ENCODE measurements around the gene FLACC1.

Gene FLACC1

DNA sequence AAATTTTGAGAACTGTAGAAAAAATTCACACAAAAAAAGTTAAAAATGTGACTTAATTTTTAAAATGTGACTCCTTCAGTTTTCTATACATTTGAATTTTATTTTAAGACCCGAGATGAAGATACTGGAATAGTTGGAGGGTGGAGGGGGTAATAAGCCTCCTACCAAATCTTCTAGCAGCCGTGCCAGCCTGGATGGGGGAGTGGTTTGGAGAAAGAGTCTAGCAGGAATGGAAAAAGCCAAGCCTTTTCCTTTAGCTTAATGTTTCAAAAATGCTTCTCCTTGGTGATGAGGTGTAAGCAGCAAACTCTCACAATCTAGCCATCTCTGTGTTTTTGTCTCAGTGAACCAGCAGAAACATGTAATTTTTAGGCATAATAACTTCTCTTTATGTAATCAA lies 82.1 kb downstream of the FLACC1 start:
- ATAC-seq, result no peak

DNA sequence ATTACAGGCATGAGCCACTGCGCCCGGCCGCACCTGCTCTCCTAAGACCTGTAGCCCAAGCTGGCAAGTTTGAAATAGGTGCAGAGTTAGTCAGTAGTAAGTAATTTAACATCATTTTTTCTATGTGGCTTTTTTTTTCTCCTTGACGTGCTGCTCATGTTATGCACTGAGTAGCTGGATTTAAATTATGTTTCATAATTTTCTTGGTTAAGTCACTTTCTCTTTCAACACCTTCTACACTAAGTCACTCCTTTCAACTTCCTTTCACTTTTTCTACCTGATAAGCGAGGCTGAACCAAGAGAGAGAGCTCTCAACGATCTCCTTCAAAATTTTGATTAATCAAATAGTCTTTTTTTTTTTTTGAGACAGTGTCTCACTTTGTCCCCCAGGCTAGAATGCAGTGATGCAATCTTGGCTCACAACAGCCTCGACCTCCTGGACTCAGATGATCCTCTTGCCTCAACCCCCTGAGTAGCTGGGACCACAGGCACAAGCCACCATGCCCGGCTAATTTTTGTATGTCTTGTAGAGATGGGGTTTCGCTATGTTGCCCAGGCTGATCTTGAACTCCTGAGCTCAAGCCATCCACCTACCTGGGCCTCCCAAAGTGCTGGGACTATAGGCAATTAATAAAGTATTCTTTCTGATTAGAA lies 83.7 kb downstream of the FLACC1 start:
- peak; percentile 78 to 79 for ATAC-seq

DNA sequence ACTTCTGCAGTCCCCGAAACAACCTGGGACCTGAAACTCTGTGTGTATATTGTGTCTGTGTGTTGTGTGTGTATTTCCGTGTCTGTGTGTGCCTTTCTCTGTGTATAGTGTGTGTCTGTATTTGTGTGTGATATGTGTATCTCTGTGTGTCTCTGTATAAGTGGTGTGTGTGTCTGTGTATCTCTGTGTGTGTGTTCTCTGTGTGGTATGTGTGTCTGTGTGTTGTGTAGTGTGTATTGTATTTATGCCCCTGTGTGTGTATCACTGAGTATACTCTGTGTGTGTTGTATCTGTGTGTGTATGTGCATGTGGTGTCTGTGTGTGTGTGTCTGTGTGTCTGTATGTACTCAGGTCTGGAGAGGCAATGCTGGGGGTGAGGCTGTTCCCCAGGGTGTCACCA lies 85.2 kb downstream of the FLACC1 start:
- ATAC-seq, result no peak

DNA sequence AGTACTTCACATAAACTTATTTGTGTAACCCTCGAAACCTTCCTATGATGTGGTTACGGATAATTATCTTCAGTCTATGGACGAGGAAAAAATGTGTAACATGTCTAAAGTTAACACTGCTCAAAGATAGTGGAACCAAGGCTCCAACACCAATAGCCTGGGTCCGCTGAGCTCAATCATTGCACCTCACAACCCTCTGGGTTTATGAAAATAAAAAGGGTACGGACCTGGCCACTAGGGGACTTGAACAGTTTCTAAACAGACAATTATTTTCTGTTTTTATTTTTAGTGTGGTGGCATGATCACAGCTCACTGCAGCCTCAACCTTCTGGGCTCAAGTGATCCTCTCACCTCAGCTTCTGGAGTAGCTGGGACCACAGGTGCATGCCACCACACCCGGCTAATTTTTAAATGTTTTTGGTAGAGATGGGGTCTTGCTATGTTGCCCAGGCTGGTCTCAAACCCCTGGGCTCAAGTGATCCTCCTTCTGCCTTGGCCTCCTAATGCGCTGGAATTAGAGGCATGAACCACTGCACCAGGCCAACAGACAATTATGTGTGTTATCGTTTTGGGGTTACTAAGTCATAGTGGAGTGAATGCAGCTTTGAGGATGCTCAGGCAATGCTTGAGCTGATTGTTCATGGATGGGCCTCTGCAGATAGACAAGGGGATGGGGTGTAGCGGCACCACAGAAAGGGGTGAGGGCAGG lies 86.7 kb downstream of the FLACC1 start:
- no peak for ATAC-seq

DNA sequence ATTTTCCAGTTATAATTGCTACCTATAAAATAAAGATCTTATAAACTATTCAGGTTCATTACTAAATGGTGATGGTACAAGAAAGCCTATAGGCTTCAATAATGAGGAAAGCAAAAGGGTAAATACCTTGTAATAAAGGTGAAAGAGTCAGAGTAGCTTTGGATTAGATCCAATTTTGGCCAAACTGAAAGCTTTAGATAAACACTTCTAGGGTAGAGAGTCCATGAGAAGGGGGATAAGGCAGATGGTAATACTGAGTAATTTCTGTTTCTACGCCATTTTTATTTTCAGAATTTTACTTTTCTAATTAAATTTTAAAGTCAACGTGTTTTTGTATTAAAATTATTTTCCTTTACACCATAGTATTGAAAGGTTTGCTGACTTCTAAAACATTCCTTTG lies 87.4 kb downstream of the FLACC1 start:
- ATAC-seq, result no peak

DNA sequence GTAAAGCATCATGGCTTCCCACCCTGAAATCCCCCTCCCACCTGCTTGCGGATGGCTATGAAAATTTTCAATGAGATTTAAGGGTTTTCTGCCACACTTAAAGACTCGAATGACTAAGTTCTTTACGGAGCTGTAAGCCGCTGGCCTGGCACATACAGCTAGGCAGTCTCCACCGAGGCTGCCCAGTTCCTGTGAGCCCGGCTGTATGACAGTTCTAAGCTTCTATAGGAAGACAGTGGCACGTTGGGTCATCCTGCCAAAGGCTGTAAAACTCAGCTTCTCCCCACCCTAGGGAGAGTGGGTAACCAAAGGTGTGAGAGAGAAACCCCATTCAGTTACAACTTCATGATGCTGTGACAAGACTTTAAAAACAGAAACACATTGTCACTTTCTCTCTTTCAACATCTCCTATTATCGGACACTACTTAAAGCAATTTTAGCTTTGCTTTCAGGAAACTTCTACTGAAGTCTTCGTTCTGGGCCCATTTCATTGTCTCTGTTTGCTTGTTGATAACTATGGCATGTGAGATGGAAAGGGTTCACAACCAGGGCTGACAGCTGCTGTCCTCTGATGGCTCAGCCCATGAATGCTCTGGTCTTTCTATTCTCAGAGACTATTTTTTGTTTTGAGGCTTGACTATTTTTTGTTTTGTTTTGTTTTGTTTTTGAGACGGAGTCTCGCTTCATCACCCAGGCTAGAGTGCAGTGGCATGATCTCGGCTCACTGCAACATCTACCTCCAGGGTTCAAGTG lies 89.7 kb downstream of the FLACC1 start:
- peak in 1 of 2 donors; percentile 24 for ATAC-seq

DNA sequence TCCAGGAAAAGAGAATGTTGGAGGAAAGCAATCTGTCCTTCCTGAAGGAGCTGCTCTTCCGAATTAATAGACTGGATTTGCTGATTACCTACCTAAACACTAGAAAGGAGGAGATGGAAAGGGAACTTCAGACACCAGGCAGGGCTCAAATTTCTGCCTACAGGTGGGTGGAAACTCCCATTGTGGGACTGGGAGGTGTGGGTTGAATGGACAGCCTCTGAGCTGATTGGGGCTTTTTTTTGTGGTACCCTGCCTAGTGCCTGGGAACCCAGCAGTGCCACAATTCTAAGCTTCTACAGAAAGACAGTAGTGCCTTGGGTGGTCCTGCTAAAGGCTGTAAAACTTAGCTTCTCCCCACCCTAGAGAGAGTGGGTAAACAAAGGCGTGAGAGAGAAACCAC lies 90.5 kb downstream of the FLACC1 start:
- no peak for ATAC-seq

DNA sequence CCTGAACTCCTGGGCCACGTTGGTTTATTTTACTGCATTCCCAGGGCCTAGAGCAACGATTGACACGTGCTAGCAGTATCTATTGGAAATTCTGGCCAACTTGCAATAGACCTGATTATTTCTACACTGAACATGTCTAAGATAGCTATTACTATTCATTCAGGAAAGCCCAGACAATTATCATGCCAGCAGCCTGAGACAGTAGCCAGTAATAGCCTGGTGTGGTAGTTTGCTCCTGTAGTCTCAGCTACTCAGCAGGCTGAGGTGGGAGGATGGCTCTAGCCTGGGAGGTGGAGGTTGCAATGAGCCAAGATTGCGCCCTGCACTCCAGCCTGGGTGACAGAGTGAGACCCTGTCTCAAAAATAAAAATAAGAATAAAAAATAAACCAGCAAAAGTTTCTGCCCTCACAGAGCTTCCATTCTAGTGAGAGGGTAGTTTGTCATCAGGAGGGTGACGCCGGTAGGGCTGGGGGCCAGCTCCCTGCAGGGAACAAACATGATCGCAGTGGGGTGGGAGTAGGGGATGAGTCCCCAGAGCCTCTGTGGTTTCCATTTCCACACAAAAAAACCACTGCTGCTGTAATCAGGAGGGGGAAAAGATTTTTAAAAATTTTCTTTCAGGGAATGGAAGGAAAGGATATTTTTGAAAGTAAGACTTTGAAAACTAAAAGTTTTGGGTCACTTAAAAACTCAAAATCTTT lies 92.5 kb downstream of the FLACC1 start:
- no peak for ATAC-seq

DNA sequence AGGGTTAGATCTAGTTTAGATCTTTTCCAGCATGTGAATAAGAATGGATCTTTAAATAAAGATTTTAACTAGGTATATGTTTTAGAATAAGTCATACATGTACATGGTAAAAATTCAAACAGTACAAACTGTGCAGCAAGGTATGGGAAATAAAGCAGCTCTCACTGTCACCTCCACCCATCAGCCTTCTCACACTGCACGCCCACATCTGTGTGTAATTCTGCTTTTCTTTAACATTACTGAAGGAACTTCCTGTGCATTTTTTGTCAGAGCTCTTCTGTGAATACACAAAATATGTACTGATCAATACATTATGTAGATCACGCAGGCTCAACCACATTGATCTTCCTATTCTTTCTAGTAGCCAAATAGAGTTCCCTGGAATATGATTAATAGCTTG lies 93.4 kb downstream of the FLACC1 start:
- peak in 1 of 2 donors; percentile 7 for ATAC-seq

DNA sequence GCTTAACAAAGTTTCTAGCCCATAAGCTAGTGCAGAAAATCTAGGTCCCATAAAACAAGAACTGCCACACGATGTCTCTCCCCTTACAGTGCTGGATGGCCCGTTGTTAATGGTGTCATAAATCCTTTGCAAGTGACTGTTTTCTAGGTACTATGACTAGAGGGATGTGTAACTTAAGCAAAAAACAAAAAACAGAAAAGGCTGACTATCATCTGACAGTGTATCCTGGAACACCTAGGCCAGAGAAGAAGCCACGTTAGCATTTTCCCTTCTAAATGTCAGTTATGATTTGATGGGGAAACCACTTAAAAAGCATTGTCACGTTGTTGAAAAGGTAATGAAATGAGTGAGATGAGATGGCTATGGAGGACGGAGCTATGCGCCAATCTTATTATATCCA lies 94.4 kb downstream of the FLACC1 start:
- peak; percentile 63 to 64 for ATAC-seq

DNA sequence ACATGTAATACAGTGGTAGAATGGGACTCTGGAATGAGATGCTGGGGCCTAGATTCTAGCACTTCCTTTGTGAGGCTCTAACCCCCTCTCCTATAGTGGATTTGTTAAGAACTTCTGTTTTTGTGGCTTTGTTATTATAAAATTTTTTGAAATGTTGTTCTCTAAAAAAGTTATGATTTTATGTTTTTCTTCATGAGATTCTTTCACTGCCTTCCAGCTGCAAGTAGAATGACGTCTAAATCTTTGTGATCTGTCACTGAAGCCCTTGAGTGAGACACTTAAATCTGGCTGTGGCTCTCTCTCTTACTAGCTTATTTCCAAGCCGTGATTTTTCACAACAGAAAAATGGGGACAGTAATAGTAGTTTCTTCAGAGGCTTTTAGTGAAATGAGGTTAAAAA lies 95.2 kb downstream of the FLACC1 start:
- no peak for ATAC-seq

DNA sequence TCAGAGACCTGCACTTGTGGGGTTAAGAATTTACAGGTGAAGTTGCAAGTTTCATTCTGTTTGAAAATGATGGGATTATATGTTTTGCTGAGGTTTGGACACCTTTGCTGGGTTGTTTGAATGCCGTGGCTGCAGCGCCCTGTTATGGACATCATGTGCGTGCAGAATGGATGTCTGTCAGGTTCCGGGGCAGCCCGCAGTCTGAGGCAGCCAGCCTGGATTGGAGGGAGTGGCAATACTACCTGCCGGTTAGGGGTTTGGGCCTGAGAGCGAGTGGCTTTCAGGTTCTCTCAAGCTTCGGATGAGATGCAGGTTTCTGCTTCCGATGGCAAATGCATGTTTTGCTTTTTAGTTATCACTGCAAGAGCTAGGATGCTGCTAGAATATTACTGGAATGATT lies 95.7 kb downstream of the FLACC1 start:
- ATAC-seq, result peak in 1 of 2 donors; percentile 7

DNA sequence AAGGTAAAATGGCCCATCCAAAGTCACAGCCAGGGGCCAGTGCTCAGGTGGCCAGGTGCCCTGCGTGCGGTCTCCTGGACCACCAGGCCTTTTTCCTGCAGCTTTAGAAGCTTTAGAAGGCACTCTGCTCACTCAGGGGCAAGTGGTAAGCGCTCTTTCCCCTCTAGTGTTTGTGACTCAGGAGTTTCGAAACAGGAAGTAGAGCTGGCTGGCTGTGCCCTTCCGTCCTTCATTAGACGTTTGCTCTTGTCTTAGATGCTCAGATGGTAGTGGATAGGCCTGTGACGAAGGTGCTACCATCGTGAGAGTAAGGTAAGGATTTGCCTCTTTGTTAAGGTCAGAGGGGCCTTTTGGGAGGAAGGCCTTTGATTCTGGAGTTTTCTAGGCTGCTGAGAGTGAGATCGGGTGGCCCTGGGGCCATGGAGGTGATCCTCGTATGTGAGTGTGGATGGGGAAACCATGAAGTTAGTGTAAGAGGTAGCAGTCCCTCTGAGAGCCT lies 96.8 kb downstream of the FLACC1 start, which contains the start of gene CASP8:
CASP8 (plus strand) TSS at position 235 of the 499 bp plus-strand sequence. CDS start 5,951 bp downstream, outside the sequence.
- peak; percentile 58 to 62 for ATAC-seq

DNA sequence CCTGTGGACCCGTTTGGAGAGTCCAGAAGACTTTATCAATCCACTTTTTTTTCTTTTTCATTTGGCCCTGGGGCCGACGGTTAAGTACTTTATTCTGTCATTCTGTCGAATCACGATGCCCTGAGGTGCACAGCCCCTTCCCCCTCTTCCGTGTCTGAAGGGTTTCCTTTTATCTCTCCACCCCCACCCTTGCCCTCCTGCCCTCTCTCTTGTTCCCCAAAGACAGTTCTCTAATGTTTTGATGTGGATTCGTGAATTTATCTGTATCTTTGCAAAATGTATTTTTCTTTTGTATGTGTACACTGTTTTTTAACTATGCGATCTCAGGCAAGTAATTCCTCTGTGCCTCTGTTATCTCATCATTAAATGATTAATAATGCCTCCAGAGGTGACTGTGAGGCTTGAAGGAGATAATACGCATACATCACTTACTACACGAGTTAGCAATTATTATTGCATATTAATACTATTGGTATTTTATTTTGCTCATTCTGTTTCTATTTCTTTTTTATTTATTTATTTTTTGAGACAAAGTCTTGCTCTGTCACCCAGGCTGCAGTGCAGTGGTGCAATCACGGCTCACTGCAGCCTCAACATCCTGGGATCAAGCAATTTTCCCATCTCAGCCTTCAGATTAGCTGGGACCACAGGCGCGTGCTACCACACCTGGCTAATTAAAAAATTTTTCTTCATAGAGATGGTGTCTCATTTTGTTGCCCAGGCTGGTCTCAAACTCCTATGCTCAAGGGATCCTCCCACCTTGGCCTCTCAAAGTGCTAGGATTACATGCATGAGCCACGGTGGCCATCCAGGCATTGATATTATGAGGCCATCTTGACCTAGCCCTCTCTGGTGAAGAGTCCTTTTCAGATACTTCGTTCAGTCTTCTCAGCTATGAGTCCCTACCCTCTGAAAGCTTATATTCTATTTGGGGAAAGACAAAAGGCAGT lies 98.2 kb downstream of the FLACC1 start:
- peak in 1 of 2 donors; percentile 7 for ATAC-seq

DNA sequence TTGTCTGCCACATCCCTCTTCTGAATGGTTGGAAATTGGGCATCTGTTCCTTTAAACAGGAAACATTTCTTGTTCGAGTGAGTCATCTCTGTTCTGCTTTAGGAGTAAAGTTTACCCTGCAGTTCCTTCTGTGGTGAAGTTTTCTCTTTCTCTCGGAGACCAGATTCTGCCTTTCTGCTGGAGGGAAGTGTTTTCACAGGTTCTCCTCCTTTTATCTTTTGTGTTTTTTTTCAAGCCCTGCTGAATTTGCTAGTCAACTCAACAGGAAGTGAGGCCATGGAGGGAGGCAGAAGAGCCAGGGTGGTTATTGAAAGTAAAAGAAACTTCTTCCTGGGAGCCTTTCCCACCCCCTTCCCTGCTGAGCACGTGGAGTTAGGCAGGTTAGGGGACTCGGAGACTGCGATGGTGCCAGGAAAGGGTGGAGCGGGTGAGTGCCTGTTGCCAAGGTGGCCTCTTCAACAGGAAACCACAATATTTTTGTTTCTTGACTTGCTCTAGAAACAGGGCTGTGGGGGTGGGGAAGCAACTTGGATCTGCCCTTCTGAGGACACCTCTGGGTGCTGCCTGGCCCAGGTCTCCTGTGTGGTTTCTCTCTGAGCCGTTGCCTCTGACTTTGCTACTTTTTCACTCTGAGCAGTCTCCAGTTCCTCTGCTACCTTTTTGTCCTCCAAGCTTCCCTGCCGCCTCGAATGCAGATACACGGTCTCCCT lies 99.0 kb downstream of the FLACC1 start:
- peak; percentile 52 to 53 for ATAC-seq

DNA sequence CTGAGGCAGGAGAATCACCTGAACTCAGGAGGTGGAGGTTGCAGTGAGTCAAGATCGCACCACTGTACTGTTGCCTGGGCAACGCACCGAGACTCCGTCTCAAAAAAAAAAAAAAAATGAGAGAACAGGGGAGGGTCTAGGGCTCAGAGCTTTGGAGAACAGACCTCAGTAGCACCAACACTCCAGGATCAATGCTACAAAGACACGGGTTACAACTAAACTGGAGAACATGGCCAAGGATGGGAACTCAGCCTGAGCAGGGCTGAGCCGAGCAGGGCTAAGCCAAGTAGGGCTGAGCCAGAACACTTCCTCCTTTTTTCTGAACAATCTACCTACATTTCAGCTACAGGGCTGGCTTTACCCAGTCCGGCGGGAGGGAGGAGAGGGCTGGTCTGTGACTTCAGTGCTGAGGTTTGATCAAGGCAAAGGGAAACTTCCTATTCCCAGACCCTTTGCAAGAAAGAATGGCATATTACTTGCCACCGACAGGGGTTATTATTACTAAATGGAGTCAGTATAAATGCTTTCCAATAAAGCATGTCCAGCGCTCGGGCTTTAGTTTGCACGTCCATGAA lies 99.7 kb downstream of the FLACC1 start:
- ATAC-seq, result peak; percentile 11 to 16

DNA sequence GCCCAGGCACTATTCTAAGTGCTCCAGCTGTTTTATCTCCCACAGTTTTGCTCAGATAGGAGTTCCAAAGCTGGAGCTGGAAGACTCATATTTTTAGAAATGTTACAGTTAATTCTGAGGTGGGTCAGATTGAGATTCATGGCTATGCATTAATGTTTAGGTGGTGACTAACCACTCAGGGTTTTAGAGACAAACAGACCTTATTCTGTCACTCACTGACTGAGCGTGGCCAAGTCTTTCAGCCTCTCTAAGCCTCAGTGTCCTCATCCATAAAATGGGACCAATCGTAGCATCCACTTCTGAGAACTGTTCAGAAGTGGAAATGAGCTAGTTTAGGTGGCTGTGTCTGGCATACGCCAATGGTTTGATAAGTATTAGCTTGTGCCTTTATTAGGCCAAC lies 101.1 kb downstream of the FLACC1 start:
- no peak for ATAC-seq

DNA sequence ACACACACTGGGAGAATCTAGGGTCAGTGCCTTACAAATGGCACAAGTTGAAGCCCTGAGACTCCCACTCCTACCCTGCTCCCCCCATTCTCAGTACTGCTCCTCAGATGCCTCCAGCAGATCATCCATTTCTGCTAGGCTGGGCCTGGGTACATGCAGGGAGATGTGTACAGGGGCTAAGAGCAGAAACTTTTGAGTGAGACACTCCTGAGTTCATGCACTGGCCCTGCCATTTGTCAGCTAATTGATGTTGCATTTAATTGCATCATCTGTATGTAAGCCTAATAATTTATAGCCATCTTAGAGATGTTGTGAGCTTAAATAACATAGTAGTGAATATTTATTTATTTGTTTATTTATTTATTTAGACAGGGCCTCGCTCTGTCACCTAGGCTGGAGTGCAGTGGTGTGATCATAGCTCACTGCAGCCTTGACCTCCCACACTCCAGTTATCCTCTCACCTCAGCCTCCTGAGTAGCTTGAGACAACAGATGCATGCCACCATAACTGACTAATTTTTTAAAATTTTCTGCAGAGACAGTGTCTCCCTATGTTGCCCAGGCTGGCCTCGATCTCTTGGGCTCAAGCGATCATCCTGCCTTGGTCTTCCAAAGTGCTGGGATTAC lies 101.6 kb downstream of the FLACC1 start:
- ATAC-seq, result no peak

DNA sequence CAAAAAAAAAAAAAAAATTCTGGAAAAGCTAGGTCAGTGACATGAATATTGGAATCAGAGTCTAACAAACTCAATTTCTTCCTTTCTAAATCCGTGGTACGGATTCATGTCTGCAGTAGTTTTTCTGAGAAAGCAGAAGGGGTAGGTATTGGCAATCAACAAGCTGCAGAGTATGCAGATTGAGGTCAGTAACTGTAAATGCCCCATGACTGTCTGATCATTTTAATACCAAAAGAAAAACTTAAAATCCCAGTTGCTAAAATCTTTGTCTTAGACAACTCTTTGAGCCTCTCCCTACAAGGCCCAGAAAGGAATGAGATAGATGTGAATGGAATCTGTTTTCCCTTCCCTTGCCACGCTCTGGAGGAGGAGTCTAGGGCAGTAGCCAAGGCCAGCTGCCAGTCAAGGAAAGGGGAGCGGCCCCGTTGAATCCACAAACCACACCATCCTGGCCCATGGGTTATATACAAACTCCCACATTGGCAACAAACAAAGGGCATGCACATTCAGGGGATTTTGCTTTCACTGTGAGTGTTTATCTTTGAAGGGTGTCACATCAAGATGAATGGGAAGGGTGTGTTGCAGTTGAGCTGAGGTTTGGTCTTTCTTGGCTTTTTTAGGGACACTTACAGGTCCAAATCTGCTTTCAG lies 102.9 kb downstream of the FLACC1 start:
- no peak for ATAC-seq

DNA sequence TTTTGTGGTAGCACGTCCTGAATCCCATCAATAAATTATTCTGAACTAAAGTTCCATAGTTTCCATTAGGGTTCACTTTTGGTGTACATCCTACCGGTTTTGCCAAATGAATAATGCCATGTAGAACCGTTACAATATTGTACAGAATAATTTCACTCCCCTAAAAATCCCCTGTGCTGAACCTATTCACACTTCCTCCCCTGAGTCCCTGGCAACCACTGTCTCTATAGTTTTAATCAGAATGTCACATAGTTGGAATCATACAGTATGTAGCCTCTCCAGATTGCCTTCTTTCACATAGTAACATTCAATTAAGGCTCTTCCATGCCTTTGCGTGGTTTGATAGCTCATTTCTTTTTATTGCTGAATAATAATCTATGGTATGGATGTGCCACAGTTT lies 106.4 kb downstream of the FLACC1 start:
- no peak for ATAC-seq
